ENCODE measurements around the gene HDAC4. TPM values are rescaled to one million over a fixed set of nuclear protein-coding genes. Genes with fewer than 3 reads are reported as not detected.

Gene HDAC4
- total and polyA plus RNA-seq, 9 of the 15 experiments (the other 6 are each of a cell fraction or from before 2014, with no cell fraction given) = 0.11 to 20.2 (median 4.0) TPM

GRCh38 chr2:239099474-239099873 lies 301.3 kb downstream of the HDAC4 start (continued):
- TF ChIP-seq MED1 (CRISPR knock-in tag; IDR thresholded peaks at IDR 0.05; ENCODE audit: borderline replicate concordance) = no peak
- TF ChIP-seq HINFP (tag; conservative IDR thresholded peaks at IDR 0.05; ENCODE audit: low read depth) = no peak
- no peak for TF ChIP-seq PHB (CRISPR knock-in tag; IDR thresholded peaks at IDR 0.05)

GRCh38 chr2:239098288-239098970 lies 302.4 kb downstream of the HDAC4 start:
- no peaks in the 10 kb centered on the region for H4K20me1 ChIP-seq (replicated peaks; ENCODE audit: control insufficient read depth, insufficient read depth, low read length)
- no peak overlapping the region for H3K4me2 ChIP-seq (ENCODE audit: insufficient read depth, low read length)
- in situ Hi-C loops (cut with MboI) = no loop called here
- FAIRE-seq (no peak), DNase-seq (ENCODE audit: extremely low read depth in 1 of 4, low spot score in 3 of 4) (no peak), ATAC-seq (no peak)
- CTCF ChIA-PET (ENCODE audit: low intra/inter-chr PET ratio) = no interaction called here
- no peak overlapping the region for H3K4me3 ChIP-seq
- H3K4me1 ChIP-seq (replicated peaks in 1 of 2; ENCODE audit: control insufficient read depth in 2 of 2, insufficient read depth in 2 of 2, low read length in 2 of 2) = peaks cover 0 to 5% of the 10 kb centered on the region in 2 experiments; a peak in 1 of 5 replicates
- no peaks in the 10 kb centered on the region for H3K9me1 ChIP-seq (ENCODE audit: control insufficient read depth, insufficient read depth, low read length)
- no peaks in the 10 kb centered on the region for H3K9me3 ChIP-seq (replicated peaks; ENCODE audit: control insufficient read depth, insufficient read depth, low read depth, low read length)
- POLR2A ChIA-PET = interaction anchor here (0.7 to 1.3 kb wide), 2 partner anchors 14 to 60 kb away, joined by 3 to 4 read pairs; no protein-coding TSS in a partner anchor
- H3K27ac ChIP-seq (ENCODE audit: extremely low read depth, low read depth, low read length) = no peak overlapping the region
- H3K79me2 ChIP-seq (ENCODE audit: control insufficient read depth, insufficient read depth, low read length) = no peaks in the 10 kb centered on the region
- H3K27me3 ChIP-seq (ENCODE audit: control insufficient read depth in 2 of 2, insufficient read depth in 2 of 2, low read length in 2 of 2) = no peaks in the 10 kb centered on the region
- H3K9ac ChIP-seq (ENCODE audit: insufficient read depth in 1 of 2, low read depth in 2 of 2, low read length in 2 of 2) = no peak overlapping the region
- WGBS (ENCODE audit: insufficient coverage, low coverage, missing lambda C conversion rate) = 63% methylated on average over 12 of the region's 20 CpGs
- BruUV-seq (replicated peaks) = no TSS peak
- H2AFZ ChIP-seq (ENCODE audit: low read depth, low read length) = no peak overlapping the region
- intact Hi-C loops (cut with micrococcal nuclease) = no loop called here
- H3K36me3 ChIP-seq (ENCODE audit: control insufficient read depth, insufficient read depth, low read length) = no peaks in the 10 kb centered on the region
- no peak for TF ChIP-seq CREB3L1 (IDR thresholded peaks at IDR 0.05; ENCODE audit: borderline replicate concordance, low read depth)
- no peak for TF ChIP-seq ZFP91 (CRISPR knock-in tag; IDR thresholded peaks at IDR 0.05)
- no peak for TF ChIP-seq HMGN3 (IDR thresholded peaks at IDR 0.05; ENCODE audit: borderline replicate concordance, extremely low read depth, insufficient read length, low read depth, low read length)
- TF ChIP-seq NEUROD1 (IDR thresholded peaks at IDR 0.05; ENCODE audit: borderline replicate concordance, low read depth, low read length, partially characterized antibody) = no peak
